ENCODE data around the gene CCDC24.

CCDC24 gene

DNA sequence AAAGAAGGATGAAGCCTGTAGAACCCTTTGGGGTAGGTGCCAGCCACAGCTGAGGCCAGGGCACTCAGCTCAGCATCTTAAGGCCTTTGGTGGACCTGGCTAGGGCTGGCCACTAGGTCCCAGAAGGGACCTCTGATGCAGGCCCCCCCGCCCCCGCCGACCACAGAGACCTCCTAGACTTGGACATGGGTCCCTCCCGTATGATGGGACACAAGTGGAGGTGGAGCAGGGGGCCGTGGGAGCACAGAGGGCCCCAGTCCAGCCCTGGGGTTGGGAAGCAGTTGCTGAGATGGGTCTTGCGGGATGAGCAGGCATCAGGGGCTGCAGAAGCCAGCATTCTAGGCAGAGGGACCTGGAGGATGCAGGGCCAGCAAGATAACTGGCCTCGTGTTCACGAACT, 9.2 kb upstream of the CCDC24 start:
- Histone ChIP-seq H3K4me3 (ENCODE audit: low read depth, low read length) (no peak overlapping the region), H3K27me3 (ENCODE audit: control insufficient read depth, insufficient read depth, low read length) (no peaks in the 10 kb centered on the region), H3K9me3 (ENCODE audit: control insufficient read depth, insufficient read depth, low read length) (no peaks in the 10 kb centered on the region), H3K4me1 (ENCODE audit: control insufficient read depth, insufficient read depth, low read length) (peaks cover 15% of the 10 kb centered on the region; the same call in 1 of the 2 replicates), H3K36me3 (ENCODE audit: control insufficient read depth, insufficient read depth, low read length) (peaks cover 57% of the 10 kb centered on the region), H3K27ac (ENCODE audit: low read depth, low read length) (no peak overlapping the region), H3K9ac (ENCODE audit: low read depth, low read length) (no peak overlapping the region)

DNA sequence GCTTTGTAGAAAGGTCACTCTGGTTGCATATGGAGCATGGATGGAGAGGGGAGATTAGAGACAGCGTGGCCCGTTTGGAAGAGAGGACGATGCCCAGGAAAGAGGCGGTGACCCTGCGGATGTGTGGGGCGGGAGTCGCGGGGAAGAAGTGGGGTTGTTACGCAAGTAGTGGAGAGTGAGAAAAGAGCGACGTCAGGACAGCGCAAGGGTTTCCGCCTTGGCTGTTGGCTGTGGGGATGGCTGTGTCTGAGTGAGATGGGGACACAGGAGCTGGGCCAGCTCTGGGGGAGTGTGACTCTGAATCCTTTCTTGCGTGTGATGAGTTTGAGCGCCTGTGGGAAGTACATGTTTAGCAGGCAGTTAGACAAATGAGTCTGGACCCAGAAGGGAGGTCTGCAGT, 8.6 kb upstream of the CCDC24 start:
- Histone ChIP-seq H3K27me3 (ENCODE audit: control insufficient read depth, insufficient read depth, low read length) (no peaks in the 10 kb centered on the region), H3K4me1 (ENCODE audit: control insufficient read depth, insufficient read depth, low read length) (peaks cover 15% of the 10 kb centered on the region; the same call in 1 of the 2 replicates), H3K9me3 (ENCODE audit: control insufficient read depth, insufficient read depth, low read length) (no peaks in the 10 kb centered on the region), H3K9ac (ENCODE audit: low read depth, low read length) (no peak overlapping the region), H3K27ac (ENCODE audit: low read depth, low read length) (no peak overlapping the region), H3K4me3 (ENCODE audit: low read depth, low read length) (no peak overlapping the region), H3K36me3 (ENCODE audit: control insufficient read depth, insufficient read depth, low read length) (peaks cover 52% of the 10 kb centered on the region)

DNA sequence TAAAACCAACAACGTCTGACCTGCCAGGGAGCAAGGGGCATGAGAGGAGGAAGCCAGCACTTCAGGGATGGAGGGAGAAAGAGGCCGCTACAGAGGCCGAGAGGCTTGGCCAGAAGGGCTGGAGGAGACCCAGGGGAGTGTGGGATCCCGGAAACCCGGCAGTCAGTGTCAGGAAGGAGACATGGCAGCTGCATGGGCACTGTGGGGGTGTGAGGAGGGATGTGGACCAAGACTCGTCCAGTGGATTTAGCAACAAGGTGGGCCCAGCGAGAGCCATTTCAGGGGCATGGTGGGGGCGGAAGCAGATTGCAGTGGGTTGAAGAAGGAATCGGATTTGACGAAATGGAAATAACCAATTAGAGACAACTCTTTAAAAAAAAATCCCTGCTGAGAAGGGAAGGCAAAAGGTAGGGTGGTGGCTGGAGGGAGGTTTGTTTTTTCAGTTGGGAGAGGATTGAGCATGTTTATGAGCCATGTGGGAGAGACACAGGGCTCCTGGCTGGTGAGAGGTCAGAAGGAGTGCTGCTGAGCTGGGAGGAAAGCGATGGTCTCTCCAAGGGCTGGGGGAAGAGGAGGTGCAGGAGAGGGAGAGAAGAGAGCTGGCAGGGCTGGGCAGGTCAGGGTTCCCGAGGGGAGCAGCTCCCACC, 8.0 kb upstream of the CCDC24 start:
- Histone ChIP-seq H3K4me1 (ENCODE audit: control insufficient read depth, insufficient read depth, low read length) (peaks cover 12% of the 10 kb centered on the region; the same call in 1 of the 2 replicates), H3K9ac (ENCODE audit: low read depth, low read length) (no peak overlapping the region), H3K27ac (ENCODE audit: low read depth, low read length) (no peak overlapping the region)

DNA sequence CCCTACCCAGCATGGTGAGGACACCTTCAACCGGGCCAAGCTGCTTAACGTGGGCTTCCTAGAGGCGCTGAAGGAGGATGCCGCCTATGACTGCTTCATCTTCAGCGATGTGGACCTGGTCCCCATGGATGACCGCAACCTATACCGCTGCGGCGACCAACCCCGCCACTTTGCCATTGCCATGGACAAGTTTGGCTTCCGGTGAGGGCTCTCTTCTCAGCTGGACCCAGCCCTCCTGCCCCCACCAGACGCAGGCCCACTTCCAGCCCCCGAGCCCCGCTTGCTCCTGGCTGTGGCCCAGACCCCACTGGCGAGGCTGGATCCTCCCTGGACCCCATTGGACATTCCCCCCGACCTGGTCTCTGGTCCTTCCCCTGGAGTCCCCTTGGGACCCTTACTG, 6.5 kb upstream of the CCDC24 start:
- Histone ChIP-seq H3K9me3 (ENCODE audit: control insufficient read depth, insufficient read depth, low read length) (no peaks in the 10 kb centered on the region), H3K36me3 (ENCODE audit: control insufficient read depth, insufficient read depth, low read length) (peaks cover 48% of the 10 kb centered on the region), H3K27ac (ENCODE audit: low read depth, low read length) (no peak overlapping the region), H3K4me1 (ENCODE audit: control insufficient read depth, insufficient read depth, low read length) (peaks cover 8% of the 10 kb centered on the region; the same call in 1 of the 2 replicates), H3K27me3 (ENCODE audit: control insufficient read depth, insufficient read depth, low read length) (no peaks in the 10 kb centered on the region), H3K9ac (ENCODE audit: low read depth, low read length) (no peak overlapping the region), H3K4me3 (ENCODE audit: low read depth, low read length) (no peak overlapping the region)

More for the DNA sequence above, 8.0 kb upstream of the CCDC24 start:
- H3K9me3 ChIP-seq (ENCODE audit: control insufficient read depth, insufficient read depth, low read length), result no peaks in the 10 kb centered on the region
- H3K27me3 ChIP-seq (ENCODE audit: control insufficient read depth, insufficient read depth, low read length), result no peaks in the 10 kb centered on the region
- H3K4me3 ChIP-seq (ENCODE audit: low read depth, low read length), result no peak overlapping the region
- peaks cover 48% of the 10 kb centered on the region for H3K36me3 ChIP-seq (ENCODE audit: control insufficient read depth, insufficient read depth, low read length)

DNA sequence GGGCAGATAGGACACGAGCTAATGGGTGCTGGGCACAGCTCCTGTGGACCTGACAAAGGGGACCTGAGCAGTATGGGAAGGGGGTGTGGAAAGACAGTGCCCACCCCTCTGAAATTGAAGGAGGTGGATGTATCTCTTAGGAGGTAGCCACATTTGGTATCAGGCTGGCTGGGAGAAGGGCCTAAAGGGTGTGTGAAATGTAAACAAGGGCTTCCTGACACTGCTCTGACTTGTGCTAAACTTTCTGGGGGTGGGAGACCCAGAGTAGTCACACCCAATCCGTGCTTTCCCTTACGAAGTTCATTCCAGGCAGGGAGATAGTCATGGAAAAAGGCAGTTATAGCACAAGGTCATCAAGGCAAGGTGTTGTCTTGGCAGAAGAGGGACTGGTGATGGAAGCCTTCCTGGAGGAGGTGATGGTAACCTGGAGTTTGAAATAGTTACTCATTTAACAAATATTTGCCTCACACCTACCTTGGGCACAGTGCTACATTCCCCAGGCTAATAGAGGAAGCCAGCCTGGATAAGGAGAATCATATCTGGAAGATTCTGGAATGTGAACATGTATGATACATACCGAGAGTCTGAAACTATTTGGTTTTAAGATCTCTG, 5.3 kb upstream of the CCDC24 start:
- Histone ChIP-seq H3K9me3 (ENCODE audit: control insufficient read depth, insufficient read depth, low read length) (no peaks in the 10 kb centered on the region), H3K27ac (ENCODE audit: low read depth, low read length) (no peak overlapping the region), H3K36me3 (ENCODE audit: control insufficient read depth, insufficient read depth, low read length) (peaks cover 47% of the 10 kb centered on the region)

DNA sequence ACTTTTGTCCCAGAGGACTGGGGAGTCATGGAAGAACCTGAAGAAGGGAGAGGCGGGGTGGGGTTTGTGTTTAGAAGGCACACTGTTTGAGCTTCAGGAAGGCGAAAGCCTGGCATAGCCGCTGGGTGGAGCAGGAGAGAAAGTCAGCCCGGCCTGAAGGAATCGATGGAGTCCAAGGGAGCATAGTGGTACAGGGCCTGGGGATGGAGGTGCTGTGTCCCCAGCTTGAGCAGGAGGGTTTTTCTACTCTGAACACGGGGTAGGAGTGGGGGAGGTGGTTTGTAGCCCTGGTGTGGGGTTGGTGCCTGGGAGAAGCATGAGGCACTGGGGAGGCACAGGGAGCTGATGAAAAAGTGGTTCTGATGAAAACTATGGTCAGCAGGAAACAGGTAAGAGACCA, 4.7 kb upstream of the CCDC24 start:
- H3K27ac ChIP-seq (ENCODE audit: low read depth, low read length), result no peak overlapping the region
- no peak overlapping the region for H3K4me3 ChIP-seq (ENCODE audit: low read depth, low read length)
- H3K9ac ChIP-seq (ENCODE audit: low read depth, low read length), result no peak overlapping the region
- no peaks in the 10 kb centered on the region for H3K9me3 ChIP-seq (ENCODE audit: control insufficient read depth, insufficient read depth, low read length)
- peaks cover 41% of the 10 kb centered on the region for H3K36me3 ChIP-seq (ENCODE audit: control insufficient read depth, insufficient read depth, low read length)
- peaks cover 5% of the 10 kb centered on the region; the same call in 1 of the 2 replicates for H3K4me1 ChIP-seq (ENCODE audit: control insufficient read depth, insufficient read depth, low read length)
- H3K27me3 ChIP-seq (ENCODE audit: control insufficient read depth, insufficient read depth, low read length), result no peaks in the 10 kb centered on the region

More for the DNA sequence above, 5.3 kb upstream of the CCDC24 start:
- Histone ChIP-seq H3K4me3 (ENCODE audit: low read depth, low read length) (no peak overlapping the region), H3K27me3 (ENCODE audit: control insufficient read depth, insufficient read depth, low read length) (no peaks in the 10 kb centered on the region), H3K4me1 (ENCODE audit: control insufficient read depth, insufficient read depth, low read length) (peaks cover 5% of the 10 kb centered on the region; the same call in 1 of the 2 replicates), H3K9ac (ENCODE audit: low read depth, low read length) (no peak overlapping the region)

DNA sequence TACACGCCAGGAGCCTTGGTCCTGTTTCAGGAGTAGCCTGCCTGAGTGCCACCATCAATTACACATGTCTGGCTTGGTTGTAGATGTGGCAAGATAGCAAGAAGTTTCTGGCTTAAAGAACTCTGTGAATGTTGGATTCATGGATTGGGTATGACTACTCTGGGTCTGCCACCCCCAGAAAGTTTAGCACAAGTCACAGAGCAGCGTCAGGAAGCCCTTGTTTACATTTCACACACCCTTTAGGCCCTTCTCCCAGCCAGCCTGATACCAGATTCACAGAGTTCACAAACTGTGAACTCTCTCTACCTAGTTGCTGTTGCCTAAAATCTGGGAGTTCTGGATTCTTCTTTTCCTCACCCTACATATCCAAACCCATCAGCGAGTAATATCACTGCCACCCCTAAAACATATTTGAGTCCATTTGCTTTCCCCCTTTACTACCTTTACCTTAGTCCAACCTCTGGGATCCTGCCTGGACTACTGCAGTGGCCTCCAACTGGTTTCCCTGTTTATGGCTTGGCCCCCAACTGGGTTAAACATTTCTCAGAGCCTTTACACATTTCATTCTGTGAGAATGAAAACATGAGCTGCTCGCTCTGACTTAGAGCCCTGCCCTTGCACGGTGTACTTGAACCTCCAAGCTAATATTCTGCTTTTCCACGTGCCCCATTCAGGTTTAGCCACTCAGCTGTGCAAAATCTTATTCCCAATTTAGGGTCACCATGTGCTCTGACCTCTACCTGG, 4.1 kb upstream of the CCDC24 start:
- peaks cover 36% of the 10 kb centered on the region for H3K36me3 ChIP-seq (ENCODE audit: control insufficient read depth, insufficient read depth, low read length)

DNA sequence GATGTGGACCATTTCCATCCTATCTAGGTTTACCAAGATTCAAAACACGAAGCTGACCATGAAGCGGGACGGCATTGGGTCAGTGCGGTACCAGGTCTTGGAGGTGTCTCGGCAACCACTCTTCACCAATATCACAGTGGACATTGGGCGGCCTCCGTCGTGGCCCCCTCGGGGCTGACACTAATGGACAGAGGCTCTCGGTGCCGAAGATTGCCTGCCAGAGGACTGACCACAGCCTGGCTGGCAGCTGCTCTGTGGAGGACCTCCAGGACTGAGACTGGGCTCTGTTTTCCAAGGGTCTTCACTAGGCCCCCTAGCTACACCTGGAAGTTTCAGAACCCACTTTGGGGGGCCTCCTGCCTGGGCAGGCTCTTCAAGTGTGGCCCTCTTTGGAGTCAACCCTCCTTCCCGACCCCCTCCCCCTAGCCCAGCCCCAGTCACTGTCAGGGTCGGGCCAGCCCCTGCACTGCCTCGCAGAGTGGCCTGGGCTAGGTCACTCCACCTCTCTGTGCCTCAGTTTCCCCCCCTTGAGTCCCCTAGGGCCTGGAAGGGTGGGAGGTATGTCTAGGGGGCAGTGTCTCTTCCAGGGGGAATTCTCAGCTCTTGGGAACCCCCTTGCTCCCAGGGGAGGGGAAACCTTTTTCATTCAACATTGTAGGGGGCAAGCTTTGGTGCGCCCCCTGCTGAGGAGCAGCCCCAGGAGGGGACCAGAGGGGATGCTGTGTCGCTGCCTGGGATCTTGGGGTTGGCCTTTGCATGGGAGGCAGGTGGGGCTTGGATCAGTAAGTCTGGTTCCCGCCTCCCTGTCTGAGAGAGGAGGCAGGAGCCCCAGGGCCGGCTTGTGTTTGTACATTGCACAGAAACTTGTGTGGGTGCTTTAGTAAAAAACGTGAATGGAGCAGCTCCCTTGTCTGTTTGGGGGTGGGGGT, 864 bp upstream of the CCDC24 start:
- H3K4me1 ChIP-seq (ENCODE audit: control insufficient read depth, insufficient read depth, low read length), result peaks cover 10% of the 10 kb centered on the region; the same call in 1 of the 2 replicates

More for the DNA sequence above, 4.1 kb upstream of the CCDC24 start:
- no peaks in the 10 kb centered on the region for H3K27me3 ChIP-seq (ENCODE audit: control insufficient read depth, insufficient read depth, low read length)
- H3K4me1 ChIP-seq (ENCODE audit: control insufficient read depth, insufficient read depth, low read length), result peaks cover 6% of the 10 kb centered on the region; the same call in 1 of the 2 replicates
- no peak overlapping the region for H3K4me3 ChIP-seq (ENCODE audit: low read depth, low read length)
- H3K9me3 ChIP-seq (ENCODE audit: control insufficient read depth, insufficient read depth, low read length), result no peaks in the 10 kb centered on the region
- no peak overlapping the region for H3K27ac ChIP-seq (ENCODE audit: low read depth, low read length)
- no peak overlapping the region for H3K9ac ChIP-seq (ENCODE audit: low read depth, low read length)

DNA sequence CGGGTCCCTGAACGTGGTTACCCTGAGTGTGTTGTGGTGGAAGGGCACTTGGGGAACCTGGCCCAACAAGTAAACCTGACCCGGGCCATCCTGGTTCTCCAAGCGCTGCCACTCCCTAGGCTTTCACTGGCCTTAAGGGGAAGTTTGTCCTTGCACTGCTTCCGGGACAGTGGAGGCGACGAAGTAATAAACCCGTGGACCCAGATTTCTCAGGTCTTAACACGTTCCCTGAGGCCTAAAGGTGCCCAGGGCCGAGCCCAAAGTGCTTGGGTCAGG, 261 bp upstream of the CCDC24 start:
- 0 out of 2 replicates have a peak overlapping the region, but pooled peaks have one; percentile 2 for H3K9ac ChIP-seq (ENCODE audit: low read depth, low read length)
- H3K9me3 ChIP-seq (ENCODE audit: control insufficient read depth, insufficient read depth, low read length), result no peaks in the 10 kb centered on the region
- H3K36me3 ChIP-seq (ENCODE audit: control insufficient read depth, insufficient read depth, low read length), result peaks cover 11% of the 10 kb centered on the region; the same call in 1 of the 2 replicates
- peak overlapping the region; percentile 47 for H3K27ac ChIP-seq (ENCODE audit: low read depth, low read length)
- peaks cover 10% of the 10 kb centered on the region; the same call in 1 of the 2 replicates for H3K4me1 ChIP-seq (ENCODE audit: control insufficient read depth, insufficient read depth, low read length)
- peaks cover 3% of the 10 kb centered on the region; the same call in 1 of the 2 replicates for H3K27me3 ChIP-seq (ENCODE audit: control insufficient read depth, insufficient read depth, low read length)
- peak overlapping the region; percentile 84 for H3K4me3 ChIP-seq (ENCODE audit: low read depth, low read length)

More for the DNA sequence above, 864 bp upstream of the CCDC24 start:
- H3K36me3 ChIP-seq (ENCODE audit: control insufficient read depth, insufficient read depth, low read length), result peaks cover 17% of the 10 kb centered on the region
- peak overlapping the region; percentile 47 for H3K27ac ChIP-seq (ENCODE audit: low read depth, low read length)
- peaks cover 3% of the 10 kb centered on the region; the same call in 1 of the 2 replicates for H3K27me3 ChIP-seq (ENCODE audit: control insufficient read depth, insufficient read depth, low read length)
- no peaks in the 10 kb centered on the region for H3K9me3 ChIP-seq (ENCODE audit: control insufficient read depth, insufficient read depth, low read length)
- no peak overlapping the region for H3K9ac ChIP-seq (ENCODE audit: low read depth, low read length)
- peak overlapping the region; percentile 84 for H3K4me3 ChIP-seq (ENCODE audit: low read depth, low read length)
